GM12872 (cell line): ENCODE measurements around the gene ARHGDIA.

Source experiments
- TF ChIP-seq, protein P1 (sequence below): IDR thresholded peaks from 3 replicates; pipeline ENCODE4 v1.5.1; 2011; ENCODE audit warnings: low read depth, mild to moderate bottlenecking, low read length, moderate library complexity; ENCODE audit not compliant: insufficient read depth

Gene ARHGDIA

DNA sequence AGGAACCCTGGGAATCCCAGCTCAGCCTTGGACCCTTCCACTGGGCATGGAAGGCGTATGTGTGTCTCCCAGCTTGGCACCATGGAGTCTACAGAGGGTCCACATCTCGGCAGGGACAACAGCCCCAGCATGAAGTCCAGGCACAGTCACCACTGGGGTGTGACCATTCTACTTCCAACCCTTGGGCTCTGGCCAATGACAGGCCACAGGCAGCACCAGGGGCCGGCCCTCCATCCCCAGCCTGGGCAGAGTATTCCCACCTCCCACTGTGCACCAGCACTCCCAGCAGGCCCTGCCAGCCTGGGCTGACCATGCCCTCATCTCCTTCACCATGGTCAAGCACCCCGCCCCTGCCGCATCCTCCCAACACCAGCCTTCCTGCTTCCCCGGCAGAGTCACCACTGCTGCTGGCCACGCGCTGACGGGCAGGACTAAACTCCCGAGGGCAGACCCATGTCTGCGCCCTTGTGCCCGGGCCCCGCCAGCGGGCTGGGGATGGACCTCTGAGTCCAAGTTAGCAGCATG is 26.7 kb downstream of the ARHGDIA start:
- TF ChIP-seq, protein P1, sequence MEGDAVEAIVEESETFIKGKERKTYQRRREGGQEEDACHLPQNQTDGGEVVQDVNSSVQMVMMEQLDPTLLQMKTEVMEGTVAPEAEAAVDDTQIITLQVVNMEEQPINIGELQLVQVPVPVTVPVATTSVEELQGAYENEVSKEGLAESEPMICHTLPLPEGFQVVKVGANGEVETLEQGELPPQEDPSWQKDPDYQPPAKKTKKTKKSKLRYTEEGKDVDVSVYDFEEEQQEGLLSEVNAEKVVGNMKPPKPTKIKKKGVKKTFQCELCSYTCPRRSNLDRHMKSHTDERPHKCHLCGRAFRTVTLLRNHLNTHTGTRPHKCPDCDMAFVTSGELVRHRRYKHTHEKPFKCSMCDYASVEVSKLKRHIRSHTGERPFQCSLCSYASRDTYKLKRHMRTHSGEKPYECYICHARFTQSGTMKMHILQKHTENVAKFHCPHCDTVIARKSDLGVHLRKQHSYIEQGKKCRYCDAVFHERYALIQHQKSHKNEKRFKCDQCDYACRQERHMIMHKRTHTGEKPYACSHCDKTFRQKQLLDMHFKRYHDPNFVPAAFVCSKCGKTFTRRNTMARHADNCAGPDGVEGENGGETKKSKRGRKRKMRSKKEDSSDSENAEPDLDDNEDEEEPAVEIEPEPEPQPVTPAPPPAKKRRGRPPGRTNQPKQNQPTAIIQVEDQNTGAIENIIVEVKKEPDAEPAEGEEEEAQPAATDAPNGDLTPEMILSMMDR = no peak

DNA sequence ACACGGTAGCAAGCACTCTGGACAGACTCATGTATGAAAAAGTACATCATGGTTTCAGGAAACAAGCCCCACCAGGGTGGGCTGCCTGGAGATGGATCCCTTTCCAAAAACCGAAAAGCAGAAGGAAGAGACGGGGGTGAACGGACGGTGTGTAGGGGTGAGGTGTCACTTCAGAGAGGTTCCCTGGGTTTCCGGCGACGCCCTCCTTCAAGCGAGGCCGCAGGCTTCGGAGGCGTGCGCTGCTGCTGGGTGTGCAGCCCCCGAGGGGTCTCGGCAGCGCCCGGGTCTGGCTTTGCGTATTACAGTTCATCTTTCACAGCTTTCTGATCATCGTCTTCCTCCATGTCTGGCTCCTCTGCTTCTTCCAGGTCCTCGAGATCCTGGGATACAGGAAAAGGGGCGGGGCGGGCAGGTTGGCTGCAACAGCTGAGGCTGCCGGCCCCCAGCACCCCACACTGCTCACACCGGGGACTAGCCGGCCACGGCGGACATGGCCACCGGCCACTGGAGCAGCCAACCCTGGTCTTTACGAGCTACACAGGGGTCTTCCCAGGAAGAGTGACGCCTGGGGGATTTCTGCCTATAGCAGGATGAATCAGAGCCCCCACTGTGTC is 27.3 kb downstream of the ARHGDIA start:
- TF ChIP-seq, protein P1 = no peak

DNA sequence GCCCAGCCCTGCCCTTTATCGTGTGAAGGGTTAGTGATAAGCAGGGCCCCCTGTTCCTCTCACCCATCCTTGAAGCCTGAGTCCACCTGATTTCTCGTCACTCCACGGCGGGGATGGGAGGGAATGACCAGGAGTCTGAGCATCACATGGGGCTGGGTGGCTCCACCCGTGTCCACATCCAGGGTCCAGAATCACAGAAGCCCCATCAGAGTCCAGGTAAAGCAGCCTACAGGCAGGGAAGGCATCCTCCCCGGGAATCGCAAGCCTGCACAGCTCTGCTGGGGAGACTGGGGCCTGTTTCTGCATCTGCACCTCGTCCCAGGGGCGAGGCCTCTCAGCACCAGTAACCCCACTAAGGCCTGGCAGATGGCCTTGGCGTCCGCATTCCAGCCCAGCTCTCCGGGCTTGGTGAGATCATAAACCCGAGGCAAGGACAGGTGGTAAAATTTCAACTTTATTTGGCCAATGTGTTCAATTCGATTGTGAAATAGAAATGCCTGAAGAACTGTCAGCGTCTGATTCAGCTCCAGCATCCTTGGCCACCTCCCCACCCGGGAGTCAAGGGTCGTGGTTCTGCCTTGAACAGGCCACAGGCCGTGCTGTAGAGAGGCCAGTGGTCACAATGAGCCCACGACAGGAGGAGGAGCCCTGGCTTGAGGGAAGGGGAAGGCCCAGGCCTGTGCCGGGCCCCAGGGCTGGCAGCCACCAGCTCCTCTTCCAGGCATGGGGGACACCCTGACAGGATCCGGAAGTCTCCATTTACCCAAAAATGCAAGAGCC is 28.2 kb downstream of the ARHGDIA start:
- TF ChIP-seq, protein P1 = no peak

DNA sequence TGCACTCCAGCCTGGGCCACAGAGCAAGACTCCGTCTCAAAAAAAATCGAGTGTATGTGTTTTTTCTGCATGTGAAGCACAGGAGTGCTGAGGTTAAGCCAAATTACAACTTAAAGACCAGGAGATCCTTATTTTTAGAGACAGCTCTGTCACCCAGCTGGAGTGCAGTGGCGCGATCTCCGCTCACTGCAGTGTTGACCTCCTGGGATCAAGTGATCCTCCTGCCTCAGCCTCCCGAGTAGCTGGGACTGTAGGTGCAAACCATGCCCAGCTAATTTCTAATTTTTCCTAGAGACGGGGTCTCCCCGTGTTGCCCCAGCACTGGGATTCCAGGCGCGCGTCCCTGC is 28.8 kb downstream of the ARHGDIA start:
- TF ChIP-seq, protein P1 = no peak

DNA sequence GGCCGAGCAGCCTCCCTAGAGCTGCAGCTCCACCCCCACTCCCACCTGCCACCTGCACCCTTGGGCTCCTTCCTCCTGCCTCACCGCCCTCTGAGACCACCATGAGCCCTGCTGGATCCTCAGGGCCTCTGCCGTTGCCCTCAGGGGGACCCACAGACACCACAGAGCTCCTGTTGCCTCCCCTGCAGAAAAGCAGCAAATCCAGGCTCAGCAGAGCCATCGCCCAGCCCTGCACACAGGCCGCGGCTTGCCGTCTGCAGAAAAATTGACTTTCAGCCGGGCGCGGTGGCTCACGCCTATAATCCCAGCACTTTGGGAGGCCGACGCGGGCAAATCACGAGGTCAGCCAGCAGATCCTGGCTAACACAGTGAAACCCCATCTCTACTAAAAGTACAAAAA is 29.3 kb downstream of the ARHGDIA start:
- TF ChIP-seq, protein P1 = no peak

DNA sequence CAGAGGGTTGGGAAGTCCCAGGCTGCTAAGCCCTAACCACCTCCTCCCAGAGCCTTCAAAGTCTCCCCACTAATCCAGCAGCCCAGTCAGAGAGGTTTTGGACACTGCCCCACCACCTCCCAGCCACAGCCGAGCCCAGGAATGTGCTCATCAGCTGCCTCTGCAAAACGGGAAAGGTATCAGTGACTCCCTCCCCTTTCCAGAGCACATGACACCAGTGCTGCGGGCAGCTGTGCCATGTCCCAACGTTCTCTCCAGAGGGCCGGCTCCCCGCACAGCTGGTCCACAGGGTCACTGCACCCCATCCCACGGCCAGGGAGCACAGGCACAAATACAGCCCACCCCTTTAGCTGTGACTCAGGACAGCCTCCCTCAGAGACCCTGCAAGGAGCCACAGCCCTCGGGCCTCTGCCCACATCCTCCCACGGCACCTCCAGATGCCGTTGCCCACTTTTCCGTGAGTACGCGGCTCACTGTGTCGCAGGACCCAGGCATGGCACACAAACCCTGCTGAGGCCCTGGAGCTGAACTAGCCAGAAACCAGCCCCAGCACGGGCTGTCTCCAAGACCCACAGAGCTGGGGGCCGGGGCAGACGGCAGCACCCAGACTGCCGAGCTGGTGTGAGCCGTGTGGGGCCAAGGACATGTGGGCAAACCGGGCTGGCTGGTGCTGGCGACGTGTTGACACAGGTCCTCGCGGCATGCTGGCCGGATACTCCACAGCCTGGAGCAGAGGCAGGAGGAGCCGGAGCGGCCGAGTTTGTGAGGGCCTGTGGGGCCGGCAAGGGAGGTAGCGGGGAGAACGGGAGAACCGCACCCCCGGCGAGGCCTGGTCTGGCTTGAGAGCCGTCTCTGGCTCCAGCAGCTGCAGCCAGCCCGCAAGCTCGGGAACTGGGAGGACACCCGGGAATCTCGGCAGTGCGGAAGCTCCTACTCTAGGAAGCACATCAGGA is 30.0 kb downstream of the ARHGDIA start:
- TF ChIP-seq, protein P1 = no peak

DNA sequence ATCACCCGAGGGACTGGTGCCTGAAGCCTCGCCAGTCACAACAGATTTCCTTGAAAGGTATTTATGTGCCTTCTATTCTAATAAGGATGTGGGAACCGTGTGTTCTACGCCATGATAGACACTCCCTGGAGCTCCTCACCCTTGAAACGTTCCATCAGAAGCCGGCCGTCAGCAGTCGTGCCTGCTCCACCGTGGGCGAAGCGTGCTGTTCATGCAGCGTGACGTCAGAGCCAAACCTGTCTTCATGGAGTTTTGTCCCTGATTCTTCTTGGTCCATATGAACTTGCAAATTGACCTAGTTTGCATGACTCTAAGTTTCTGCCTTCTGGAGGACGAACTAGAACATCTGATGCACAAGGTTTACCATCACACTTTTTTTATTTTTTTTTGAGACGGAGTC is 31.8 kb downstream of the ARHGDIA start:
- TF ChIP-seq, protein P1 = no peak
